IPS-18c (cell line): Measurements from ENCODE around the gene INSL4.

Source experiments
- H3K4me3 ChIP-seq: 2 replicates; pipeline ENCODE4 v1.7.0; 2013; ENCODE audit warnings: low read depth, mild to moderate bottlenecking, low read length, moderate library complexity; ENCODE audit not compliant: insufficient read depth
- H3K9me3 ChIP-seq: one replicate; pipeline ENCODE4 v1.6.1; 2013; ENCODE audit warnings: mild to moderate bottlenecking, low read length, moderate library complexity; ENCODE audit not compliant: control insufficient read depth, insufficient read depth

Gene INSL4

DNA sequence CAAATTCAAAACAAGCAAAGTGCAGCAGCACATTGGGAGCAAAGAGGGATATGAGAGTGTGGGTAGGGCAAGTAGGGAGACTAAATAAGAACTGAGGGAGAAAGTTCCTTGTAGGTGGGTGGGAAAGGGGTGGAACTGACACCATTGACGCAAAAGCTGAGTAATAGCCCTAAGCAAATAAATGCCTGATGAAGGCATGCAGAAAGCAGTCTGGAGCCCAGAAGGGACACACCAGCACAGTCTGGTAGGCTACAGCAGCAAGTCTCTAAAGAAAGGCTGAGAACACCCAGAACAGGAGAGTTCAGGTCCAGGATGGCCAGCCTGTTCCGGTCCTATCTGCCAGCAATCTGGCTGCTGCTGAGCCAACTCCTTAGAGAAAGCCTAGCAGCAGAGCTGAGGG is at the start of gene INSL4:
TSS of gene INSL4 (plus strand) at position 208 of the 400 bp plus-strand sequence. CDS start at position 313, 105 bp downstream.
- Histone ChIP-seq H3K9me3 (no peaks in the 10 kb centered on the region), H3K4me3 (no peak within 1 kb of the TSS)

DNA sequence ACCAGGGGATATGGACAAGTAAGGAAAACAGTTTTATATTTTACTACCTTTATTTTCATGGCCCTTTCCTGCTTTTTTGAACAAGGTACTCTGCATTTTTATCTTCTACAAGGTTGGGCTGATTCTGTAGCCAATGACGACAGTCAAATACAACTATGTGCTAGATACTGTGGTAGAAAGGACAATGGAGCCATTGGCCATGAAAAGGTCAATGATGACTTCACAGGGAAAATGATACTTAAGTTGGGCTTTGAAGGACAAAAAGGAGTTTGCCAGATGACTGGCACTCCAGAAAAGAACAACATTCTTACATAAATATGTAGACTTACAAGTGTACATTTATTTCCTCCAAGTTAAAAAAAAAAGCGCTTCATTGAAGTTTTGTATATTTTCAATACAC is 46.4 kb upstream of the INSL4 start:
- no peak overlapping the region for H3K4me3 ChIP-seq

DNA sequence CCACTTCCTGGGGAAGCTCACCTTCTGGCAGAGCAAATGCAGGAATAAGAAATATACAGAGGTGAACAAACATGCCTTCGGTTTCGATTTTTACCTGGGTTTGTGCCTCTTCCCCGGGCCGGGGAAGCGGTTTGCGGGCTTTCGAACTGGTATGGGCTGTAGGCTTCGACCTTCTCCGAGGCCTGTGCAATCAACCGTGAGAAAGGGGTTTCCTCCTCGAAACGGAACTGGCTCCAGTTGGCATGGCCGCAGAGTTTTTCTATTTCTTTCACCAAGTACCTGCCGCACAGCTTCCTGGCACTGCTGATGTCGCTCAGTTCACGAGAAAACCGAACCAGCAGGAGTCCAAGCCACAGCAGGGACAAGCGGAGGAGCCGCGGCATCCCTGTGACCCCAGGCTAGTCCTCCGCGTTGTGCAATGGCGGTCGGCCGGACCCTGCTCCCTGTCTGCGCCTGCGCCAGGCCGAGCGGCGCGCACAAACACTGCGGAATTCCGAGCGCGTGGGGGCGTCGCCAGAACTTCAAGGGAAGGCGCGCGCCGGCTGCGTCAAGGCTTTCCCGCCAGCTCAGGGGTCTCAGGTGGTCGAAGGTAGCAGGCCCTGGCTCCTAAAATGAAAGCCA is 45.9 kb upstream of the INSL4 start, which contains the start of gene INSL6:
TSS of gene INSL6 (minus strand) at position 420 of the 621 bp plus-strand sequence. CDS start at position 383, 37 bp downstream.
- Histone ChIP-seq H3K9me3 (no peaks in the 10 kb centered on the region), H3K4me3 (no peak within 1 kb of the TSS)

More for the DNA sequence above, 46.4 kb upstream of the INSL4 start:
- H3K9me3 ChIP-seq, result no peaks in the 10 kb centered on the region

DNA sequence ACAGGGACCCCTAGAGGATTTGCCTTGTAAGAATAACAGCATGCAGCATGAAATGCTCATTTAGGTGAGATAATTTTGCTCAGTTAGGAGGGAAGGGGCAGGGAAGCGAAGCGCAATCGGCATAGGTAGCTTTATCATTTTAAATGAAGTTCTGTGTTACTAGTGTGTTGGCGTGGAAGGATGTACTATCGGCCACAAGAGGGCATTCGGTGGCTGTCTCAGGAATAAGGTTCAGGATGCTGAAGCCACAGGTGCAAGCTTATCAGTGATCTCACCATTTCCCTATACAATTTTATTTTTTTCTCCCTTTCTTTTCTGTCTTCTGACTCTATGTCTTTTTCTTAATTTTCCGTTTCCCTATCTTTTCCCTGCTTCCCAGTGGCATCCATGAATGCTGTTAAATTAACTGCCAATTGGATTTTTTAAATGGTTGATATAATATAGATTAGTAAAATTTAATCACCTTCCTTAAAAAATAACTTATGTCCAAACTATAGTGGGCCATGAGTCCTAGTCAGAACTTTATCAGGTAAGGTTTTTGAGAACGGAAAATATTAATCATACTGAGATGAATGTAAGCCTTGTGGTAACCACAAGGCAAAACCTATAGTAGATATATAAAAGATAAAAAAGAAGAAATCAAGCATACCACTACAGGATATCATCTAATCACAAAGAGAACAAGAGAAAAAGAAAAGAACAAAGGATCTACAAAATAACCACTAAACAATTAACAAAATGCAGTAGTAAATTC is 44.6 kb upstream of the INSL4 start:
- H3K9me3 ChIP-seq, result no peaks in the 10 kb centered on the region
- no peak overlapping the region for H3K4me3 ChIP-seq

DNA sequence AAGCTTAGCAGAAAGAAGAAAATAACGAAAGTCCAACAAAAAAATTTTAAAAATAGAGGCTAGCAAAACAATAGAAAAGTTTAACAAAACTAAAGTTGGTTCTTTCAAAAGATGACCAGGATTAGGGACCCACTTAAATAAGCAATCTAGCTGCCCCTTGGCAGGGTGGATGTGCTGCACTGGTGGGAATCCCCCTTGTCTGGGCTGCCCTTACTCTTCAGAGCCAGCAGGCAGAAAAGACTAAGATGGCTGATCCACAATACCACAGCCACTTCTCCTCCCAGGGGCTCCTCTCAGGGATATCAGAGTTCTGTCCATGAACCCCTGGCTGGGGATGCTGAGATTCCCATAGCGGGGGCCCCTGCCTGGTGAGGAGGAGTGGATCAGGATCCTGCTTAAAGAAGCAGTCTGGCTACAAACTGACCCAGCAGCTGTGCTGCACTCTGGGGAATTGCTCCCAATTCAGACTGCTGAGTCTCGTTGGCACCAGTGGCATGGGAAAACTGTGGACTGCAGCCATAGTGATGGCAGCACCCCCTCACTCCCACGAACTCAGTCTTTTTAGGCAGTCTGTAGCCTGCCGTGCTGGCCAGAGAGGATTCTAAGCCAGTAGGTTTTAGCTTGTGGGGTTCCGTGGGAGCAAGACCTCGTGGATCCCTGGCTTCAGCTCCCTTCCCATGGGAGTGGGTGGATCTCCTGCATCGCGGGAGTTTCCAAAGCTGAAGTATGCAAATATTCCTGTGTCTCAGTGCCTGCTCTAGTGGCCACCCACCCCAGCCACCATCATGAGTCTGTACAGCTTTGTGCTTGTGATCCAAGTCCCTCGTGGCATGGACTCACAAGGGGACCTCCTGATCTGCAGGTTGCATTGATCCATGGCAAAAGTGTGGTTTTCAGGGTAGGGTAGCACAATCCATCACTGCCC is 42.9 kb upstream of the INSL4 start:
- Histone ChIP-seq H3K4me3 (no peak overlapping the region), H3K9me3 (no peaks in the 10 kb centered on the region)

DNA sequence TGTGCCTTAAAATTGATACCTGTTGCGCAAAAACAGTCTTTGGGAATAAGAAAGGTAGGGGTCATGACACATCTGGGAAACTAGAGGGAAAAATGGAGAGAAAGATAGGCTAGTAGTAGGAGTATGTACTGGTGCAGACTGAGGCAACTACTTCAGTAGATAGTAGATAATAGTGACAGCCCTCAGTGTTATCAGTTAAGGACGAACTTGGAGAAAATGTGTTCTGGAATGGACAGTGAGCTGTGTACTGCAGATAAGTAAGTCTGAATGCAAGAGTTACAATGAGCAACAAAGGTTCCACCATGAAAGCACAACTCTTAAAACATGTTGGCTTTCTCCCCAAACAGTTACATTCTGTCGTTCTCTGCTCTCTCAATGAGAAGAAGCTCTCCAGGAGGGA is 39.2 kb upstream of the INSL4 start:
- no peaks in the 10 kb centered on the region for H3K9me3 ChIP-seq
- no peak overlapping the region for H3K4me3 ChIP-seq

DNA sequence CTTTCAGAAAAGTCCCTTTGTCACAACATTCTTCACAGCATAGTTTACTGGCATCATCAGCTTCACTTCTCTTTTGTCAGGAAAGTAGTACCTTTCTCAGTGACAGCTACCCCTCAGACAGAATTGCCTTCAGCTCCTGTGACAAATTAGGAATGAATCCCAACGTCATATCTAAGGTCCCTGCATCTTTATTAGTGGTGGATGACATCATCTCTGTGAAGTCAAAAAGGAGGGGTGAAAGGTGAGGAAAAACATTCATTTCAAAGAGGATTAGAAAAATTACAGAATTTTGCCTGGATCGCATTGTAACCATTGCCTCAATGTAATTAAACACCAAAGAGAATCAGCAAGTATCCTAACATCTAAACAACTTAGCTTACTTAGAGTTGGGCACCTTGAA is 37.9 kb upstream of the INSL4 start:
- no peak overlapping the region for H3K4me3 ChIP-seq

DNA sequence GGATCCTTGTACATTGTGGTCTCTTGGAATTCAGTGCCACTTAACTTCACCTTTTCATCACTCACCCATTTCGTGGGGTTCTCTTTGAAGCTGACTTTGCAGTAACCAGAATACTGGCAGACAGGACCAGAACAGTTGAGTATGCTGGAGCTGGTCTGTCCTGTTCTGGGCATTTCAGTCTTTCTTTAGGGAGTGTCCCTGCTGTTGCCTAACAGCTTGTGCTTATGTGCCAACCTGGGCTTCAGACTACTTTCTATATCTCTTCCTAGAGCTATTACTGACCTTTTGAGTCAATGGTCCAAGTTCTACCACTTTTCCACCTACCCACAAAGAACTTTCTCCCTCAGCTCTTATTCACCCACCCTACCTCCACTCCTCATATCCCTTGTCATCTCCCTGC is 35.8 kb upstream of the INSL4 start:
- Histone ChIP-seq H3K4me3 (no peak overlapping the region), H3K9me3 (no peaks in the 10 kb centered on the region)

More for the DNA sequence above, 37.9 kb upstream of the INSL4 start:
- no peaks in the 10 kb centered on the region for H3K9me3 ChIP-seq

DNA sequence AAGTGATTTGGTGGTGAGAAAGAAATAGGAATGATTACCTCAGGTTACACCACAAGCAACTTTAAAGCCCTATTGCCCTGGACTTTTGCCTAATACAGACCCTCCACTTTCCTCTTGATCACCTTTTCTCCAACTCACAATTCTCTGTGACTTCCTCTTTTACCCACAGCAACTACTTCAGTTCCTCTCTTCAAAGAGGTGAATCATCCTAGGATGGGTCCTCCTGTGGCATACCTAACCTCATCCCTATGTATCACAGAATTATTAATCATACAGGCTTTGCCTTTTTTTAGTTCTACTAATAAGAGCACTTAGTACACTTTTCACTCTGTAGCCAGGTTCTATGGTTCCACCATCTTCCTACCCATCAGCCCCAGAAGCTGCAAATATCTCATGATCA is 26.1 kb upstream of the INSL4 start:
- H3K9me3 ChIP-seq, result no peaks in the 10 kb centered on the region

DNA sequence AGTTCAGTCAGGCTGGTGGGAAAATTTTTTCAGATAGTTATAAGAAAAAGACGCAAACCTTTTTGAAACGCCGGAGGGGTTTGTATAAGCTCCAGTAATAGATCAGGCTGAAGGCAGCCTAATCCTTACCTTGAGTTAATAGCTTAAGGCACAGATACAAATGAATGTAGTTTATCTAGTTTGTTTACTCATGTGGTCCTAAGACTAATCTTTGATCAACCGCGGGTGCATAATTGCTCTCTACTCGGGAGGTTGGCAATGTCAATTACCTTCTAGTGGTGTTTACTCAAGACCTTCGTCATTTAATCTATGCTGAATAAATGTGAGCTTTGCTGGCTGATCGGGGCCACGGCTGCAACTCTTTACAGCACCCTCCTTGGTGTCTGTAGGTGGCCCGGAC is 665 bp upstream of the INSL4 start:
- Histone ChIP-seq H3K9me3 (no peaks in the 10 kb centered on the region), H3K4me3 (no peak overlapping the region)

More for the DNA sequence above, 26.1 kb upstream of the INSL4 start:
- no peak overlapping the region for H3K4me3 ChIP-seq

DNA sequence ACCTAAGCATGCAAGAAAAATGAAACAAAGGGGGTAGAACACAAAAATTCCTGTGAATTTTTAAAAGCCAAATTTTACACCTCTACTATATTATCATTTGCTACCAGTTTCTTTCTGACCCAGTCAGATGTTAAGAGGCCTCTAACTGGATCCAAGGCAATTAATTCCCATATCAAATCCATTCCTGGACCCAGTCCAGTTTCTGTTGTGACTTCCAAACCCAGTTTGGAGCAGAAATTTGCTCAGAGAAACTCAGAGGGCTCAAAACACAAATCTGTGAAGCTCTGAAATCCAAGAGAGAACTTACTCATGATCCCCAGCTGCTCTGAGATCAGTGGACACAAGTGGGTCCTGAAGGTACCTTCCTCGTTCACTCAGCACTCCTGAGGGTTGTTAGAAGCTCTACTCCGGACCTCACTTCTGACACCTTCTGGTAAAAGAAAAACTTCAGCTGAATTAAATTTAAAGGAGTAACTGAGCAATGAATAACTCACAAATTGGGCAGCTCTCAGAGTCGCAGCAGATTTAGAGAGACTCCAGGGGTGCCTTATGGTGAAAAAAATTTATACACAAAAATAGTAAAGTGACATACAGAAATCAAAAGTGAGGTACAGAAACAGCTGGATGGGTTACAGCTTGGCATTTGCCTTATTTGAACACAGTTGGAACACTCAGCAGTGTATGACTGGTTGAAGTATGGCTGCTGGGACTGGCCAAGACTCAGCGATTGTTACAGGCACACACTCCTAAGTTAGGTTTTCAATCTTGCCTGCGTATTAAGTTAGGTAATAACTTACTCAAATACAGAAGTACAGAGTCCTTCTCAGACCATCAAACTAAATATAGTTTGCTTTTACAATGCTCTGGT is 32.4 kb downstream of the INSL4 start:
- H3K4me3 ChIP-seq, result no peak overlapping the region
- no peaks in the 10 kb centered on the region for H3K9me3 ChIP-seq

DNA sequence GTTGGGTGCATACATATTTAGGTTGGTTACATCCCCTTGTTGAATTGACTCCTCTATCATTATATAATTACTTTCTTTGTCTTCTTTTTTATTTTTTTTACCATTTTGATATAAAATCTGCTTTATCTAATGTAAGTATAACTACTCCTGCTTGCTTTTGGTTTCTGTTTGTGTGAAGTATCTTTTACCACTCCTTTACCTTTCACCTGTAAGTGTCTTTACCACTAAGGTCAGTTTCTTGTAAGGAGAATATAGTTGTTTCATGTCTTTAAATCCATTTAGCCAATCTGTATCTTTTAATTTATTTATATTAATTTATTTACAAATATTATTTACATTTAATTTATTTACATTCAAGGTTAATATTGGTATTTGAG is 33.0 kb downstream of the INSL4 start:
- Histone ChIP-seq H3K9me3 (no peaks in the 10 kb centered on the region), H3K4me3 (no peak overlapping the region)

DNA sequence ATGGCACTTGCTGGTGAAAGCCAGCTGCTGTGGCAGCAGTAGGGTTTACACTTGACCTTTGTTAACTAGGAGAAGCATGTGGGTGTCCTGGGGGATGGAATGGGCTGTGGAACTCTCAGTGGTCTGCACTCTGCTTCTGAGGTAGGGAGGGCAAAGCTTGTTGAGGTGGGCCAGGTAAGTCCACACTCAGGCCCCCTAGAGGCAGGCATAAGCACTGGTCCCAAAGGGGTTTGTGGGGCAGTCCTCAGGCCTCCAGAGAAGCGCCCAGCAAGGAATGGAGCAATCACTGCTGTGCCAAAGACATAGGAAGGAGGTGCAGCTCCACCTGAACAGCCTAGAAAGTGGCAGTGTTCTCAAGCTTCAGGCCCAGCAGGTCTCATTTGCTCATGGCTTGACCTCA is 34.7 kb downstream of the INSL4 start:
- Histone ChIP-seq H3K4me3 (no peak overlapping the region), H3K9me3 (no peaks in the 10 kb centered on the region)

DNA sequence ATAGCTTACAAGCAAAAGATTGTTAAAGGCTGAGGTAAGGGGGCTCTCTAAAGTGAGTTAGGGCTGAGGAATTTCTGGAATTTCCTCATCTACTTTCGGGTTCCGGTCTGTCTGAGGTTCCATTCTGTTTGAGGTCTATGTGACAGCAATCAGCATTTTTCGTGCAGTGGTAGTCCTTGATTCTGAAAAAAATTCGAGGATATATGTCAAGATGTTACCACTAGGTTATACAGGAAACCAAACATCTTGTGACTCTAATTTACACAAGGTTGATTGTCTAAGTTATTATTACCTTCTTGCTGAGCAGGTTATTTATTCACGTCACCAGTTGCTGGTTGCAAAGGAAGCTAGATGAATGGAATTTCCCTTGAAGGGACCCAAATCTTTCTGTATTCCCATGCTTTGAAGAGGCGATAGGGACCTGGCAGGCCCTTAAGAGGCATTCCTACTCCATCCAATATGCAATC is 38.1 kb downstream of the INSL4 start:
- Histone ChIP-seq H3K4me3 (no peak overlapping the region), H3K9me3 (no peaks in the 10 kb centered on the region)

DNA sequence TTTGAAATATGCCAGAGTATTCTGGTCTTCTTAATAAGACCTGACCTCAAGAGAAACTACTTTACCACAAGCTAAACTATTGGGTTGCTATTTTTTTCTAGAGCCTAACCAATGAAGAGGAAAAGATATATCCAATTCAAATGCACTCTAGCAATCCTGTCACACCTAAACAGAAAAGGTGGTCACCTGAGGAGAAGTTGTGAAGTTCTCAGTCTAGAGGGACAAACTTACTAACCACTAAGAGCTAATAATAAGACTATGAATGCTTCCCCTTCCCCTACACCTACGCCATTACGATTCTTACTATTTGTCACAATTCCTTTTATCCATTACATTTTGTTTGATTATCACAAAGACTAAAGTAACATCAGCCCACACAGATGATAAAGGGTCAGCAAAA is 43.6 kb downstream of the INSL4 start:
- H3K4me3 ChIP-seq, result no peak overlapping the region
- H3K9me3 ChIP-seq, result no peaks in the 10 kb centered on the region

DNA sequence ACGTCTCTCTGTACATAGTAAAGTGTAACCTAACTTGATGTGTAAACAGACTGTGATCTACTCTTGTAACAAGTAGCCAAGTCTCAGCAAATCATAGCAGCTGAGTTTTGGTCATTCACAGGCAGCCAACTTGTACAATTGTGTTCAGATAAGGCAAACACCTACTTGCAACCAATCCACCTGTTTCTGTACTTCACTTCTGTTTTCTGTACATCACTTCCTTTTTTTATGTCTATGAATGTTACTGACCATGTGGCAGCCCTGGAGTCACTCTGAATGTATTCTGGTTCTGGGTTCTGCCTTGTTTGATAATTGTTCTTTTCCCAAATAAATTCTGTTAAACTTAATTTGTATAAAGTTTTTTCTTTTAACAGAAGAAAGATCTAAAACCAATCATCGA is 47.3 kb downstream of the INSL4 start:
- Histone ChIP-seq H3K4me3 (no peak overlapping the region), H3K9me3 (peaks cover 2% of the 10 kb centered on the region)
